A204.1 (cell line): ENCODE measurements around the gene SH3D21.

Source experiments
- FAIRE-seq: peaks from 2 replicates; lab custom pipeline; 2012; peaks lifted over from hg19 to GRCh38; lab: Jason Lieb, UNC

Gene SH3D21

GRCh38 chr1:36330940-36331339, 24.8 kb downstream of the SH3D21 start:
- no peak for FAIRE-seq

GRCh38 chr1:36337830-36338229, 31.7 kb downstream of the SH3D21 start:
- FAIRE-seq = no peak

GRCh38 chr1:36339215-36339614, 33.0 kb downstream of the SH3D21 start:
- no peak for FAIRE-seq

- FAIRE-seq = no peak
Measured at GRCh38 chr1:36339615-36340014, 33.4 kb downstream of the SH3D21 start.

- no peak for FAIRE-seq
Measured at GRCh38 chr1:36341626-36342320, 35.6 kb downstream of the SH3D21 start.

- no peak for FAIRE-seq
Measured at GRCh38 chr1:36342426-36343185, 36.4 kb downstream of the SH3D21 start.

- FAIRE-seq = no peak
Measured at GRCh38 chr1:36343651-36344394, 37.7 kb downstream of the SH3D21 start.

GRCh38 chr1:36344395-36344680, 38.2 kb downstream of the SH3D21 start:
- FAIRE-seq = no peak

GRCh38 chr1:36345353-36345752, 39.2 kb downstream of the SH3D21 start:
- no peak for FAIRE-seq

GRCh38 chr1:36346741-36347370, 40.7 kb downstream of the SH3D21 start:
- no peak for FAIRE-seq

- no peak for FAIRE-seq
Measured at GRCh38 chr1:36349241-36349671, 43.1 kb downstream of the SH3D21 start.

GRCh38 chr1:36349839-36350238, 43.7 kb downstream of the SH3D21 start:
- no peak for FAIRE-seq

- FAIRE-seq = no peak
Measured at GRCh38 chr1:36350659-36351226, 44.6 kb downstream of the SH3D21 start.

- FAIRE-seq = no peak
Measured at GRCh38 chr1:36351227-36351977, 45.2 kb downstream of the SH3D21 start.

- FAIRE-seq = no peak
Measured at GRCh38 chr1:36352125-36352909, 46.1 kb downstream of the SH3D21 start.

GRCh38 chr1:36352910-36353878, 47.0 kb downstream of the SH3D21 start:
- no peak for FAIRE-seq

- no peak for FAIRE-seq
Measured at GRCh38 chr1:36354486-36354885, 48.3 kb downstream of the SH3D21 start.

- no peak for FAIRE-seq
Measured at GRCh38 chr1:36355811-36356210, 49.6 kb downstream of the SH3D21 start.

- no peak for FAIRE-seq
Measured at GRCh38 chr1:36358514-36359084, 52.4 kb downstream of the SH3D21 start.
